GM20000 (cell line): ENCODE data around the gene PSME4.

Experiments
- DNase-seq: peaks from one replicate; pipeline ENCODE4 v3.0.0; 2012; ENCODE audit warnings: low spot score
- CTCF ChIP-seq: IDR thresholded peaks from 2 replicates; pipeline ENCODE4 v1.5.1; 2012; ENCODE audit warnings: mild to moderate bottlenecking, control low read depth; ENCODE audit errors: extremely low read depth, missing control alignments

PSME4 gene

GRCh38 chr2:53960476-53960875 is 10.3 kb downstream of the PSME4 start:
- DNase-seq, result no peak
- no peak for TF ChIP-seq CTCF

GRCh38 chr2:53958443-53958842 is 12.3 kb downstream of the PSME4 start:
- no peak for TF ChIP-seq CTCF
- DNase-seq, result no peak

- no peak for TF ChIP-seq CTCF
These were observed 18.3 kb downstream of the PSME4 start for GRCh38 chr2:53952519-53952918.

GRCh38 chr2:53949457-53949856 is 21.3 kb downstream of the PSME4 start:
- DNase-seq, result no peak

More at GRCh38 chr2:53952519-53952918, 18.3 kb downstream of the PSME4 start:
- no peak for DNase-seq

GRCh38 chr2:53945538-53945937 is 25.3 kb downstream of the PSME4 start:
- no peak for DNase-seq
- no peak for TF ChIP-seq CTCF

More at GRCh38 chr2:53949457-53949856, 21.3 kb downstream of the PSME4 start:
- TF ChIP-seq CTCF, result no peak

GRCh38 chr2:53944542-53944941 is 26.3 kb downstream of the PSME4 start:
- no peak for TF ChIP-seq CTCF
- no peak for DNase-seq

- DNase-seq, result no peak
- no peak for TF ChIP-seq CTCF
These were observed 28.5 kb downstream of the PSME4 start for GRCh38 chr2:53942280-53942679.

- DNase-seq, result peak; percentile 21
- TF ChIP-seq CTCF, result no peak
These were observed 29.0 kb downstream of the PSME4 start for GRCh38 chr2:53941749-53942148.
